PC-9 (cell line): ENCODE results near the gene IL17C. TPM values are rescaled to one million over a fixed set of nuclear protein-coding genes. Genes with fewer than 3 reads are reported as not detected.
A peak's percentile ranks its signal among the peaks of the same experiment; 100 is the strongest.

Experiments used
- BruUV-seq: library from RNA; stranded (reverse); fragments of 400-500 nt; replicated peaks from 2 replicates; lab custom pipeline; 2021; lab: Mats Ljungman, UMichigan
- CTCF ChIA-PET: fragments of 300-600 bp; sonication (Branson Sonifier 250); formaldehyde crosslinking; loops from one replicate; lab custom pipeline; 2022; ENCODE audit warnings: antibody characterized with exemption; lab: Charles Lee
- POLR2A ChIA-PET: fragments of 300-600 bp; sonication (Branson Sonifier 250); formaldehyde crosslinking; loops from one replicate; lab custom pipeline; 2022; ENCODE audit warnings: antibody characterized with exemption; ENCODE audit not compliant: unreplicated experiment; lab: Charles Lee
- DNase-seq, 2 experiments: peaks; one replicate each; pipeline versions ENCODE4 v3.0.0 to v3.0.0-alpha.2; 2015 to 2022; ENCODE audit warnings: mixed read lengths in 1 of 2
- H2AFZ ChIP-seq: fragments of 200-600 bp; sonication (generic); 2 replicates; pipeline ENCODE4 v1.8.1; 2017; ENCODE audit warnings: antibody characterized with exemption
- H3F3A ChIP-seq: fragments of 200-600 bp; sonication (generic); 2 replicates; pipeline ENCODE4 v1.8.1; 2017; ENCODE audit warnings: antibody characterized with exemption, mild to moderate bottlenecking, low read depth; ENCODE audit not compliant: insufficient read depth
- H3K27ac ChIP-seq: fragments of 200-600 bp; sonication (generic); 2 replicates; pipeline ENCODE4 v1.6.1; 2016; ENCODE audit warnings: mixed run types
- H3K27me3 ChIP-seq: fragments of 200-600 bp; sonication (generic); 2 replicates; pipeline ENCODE4 v1.6.1; 2016; ENCODE audit warnings: low read depth, mixed run types; ENCODE audit not compliant: insufficient read depth
- H3K36me3 ChIP-seq: fragments of 200-600 bp; sonication (generic); 2 replicates; pipeline ENCODE4 v1.6.1; 2016; ENCODE audit warnings: low read depth, mixed run types
- H3K4me1 ChIP-seq: fragments of 200-600 bp; sonication (generic); replicated peaks from 2 replicates; pipeline ENCODE4 v1.6.1; 2016; ENCODE audit warnings: mixed run types; ENCODE audit not compliant: insufficient read depth
- H3K4me2 ChIP-seq: fragments of 200-600 bp; sonication (generic); 2 replicates; pipeline ENCODE4 v1.6.1; 2017; ENCODE audit warnings: mixed run types
- H3K4me3 ChIP-seq: fragments of 200-600 bp; sonication (generic); 2 replicates; pipeline ENCODE4 v1.6.1; 2016; ENCODE audit warnings: mixed run types
- H3K79me2 ChIP-seq: fragments of 200-600 bp; sonication (generic); 2 replicates; pipeline ENCODE4 v1.6.1; 2017; ENCODE audit warnings: low read depth, mixed run types
- H3K9me2 ChIP-seq: fragments of 200-600 bp; sonication (generic); 2 replicates; pipeline ENCODE4 v1.8.1; 2017; ENCODE audit warnings: mild to moderate bottlenecking; ENCODE audit not compliant: insufficient read depth
- H3K9me3 ChIP-seq: fragments of 200-600 bp; sonication (generic); 2 replicates; pipeline ENCODE4 v1.8.1; 2016; ENCODE audit warnings: low read depth; ENCODE audit not compliant: insufficient read depth
- H4K20me1 ChIP-seq: fragments of 200-600 bp; sonication (generic); 2 replicates; pipeline ENCODE4 v1.8.1; 2017; ENCODE audit not compliant: insufficient read depth
- EZH2 ChIP-seq: fragments of 200-600 bp; sonication (generic); IDR thresholded peaks from 2 replicates; pipeline ENCODE4 v1.8.0; 2017; ENCODE audit warnings: antibody characterized with exemption, low read depth
- intact Hi-C: fragments of 100-400 bp; cut with micrococcal nuclease; formaldehyde crosslinking; loops from one replicate; pipeline ENCODE4 v1.10.0; 2022; ENCODE audit not compliant: unreplicated experiment
- total RNA-seq: library from RNA; stranded (reverse); gene quantifications from 2 replicates; pipeline ENCODE4 v1.2.3, GENCODE V29; 2021
- TF ChIP-seq, protein P1 (sequence below): fragments of 200-600 bp; sonication (generic); conservative IDR thresholded peaks from 2 replicates; pipeline ENCODE4 v1.6.1; 2017; ENCODE audit warnings: mixed run types, antibody characterized with exemption, mild to moderate bottlenecking, moderate library complexity

The IL17C gene
- total RNA-seq, 1 experiment from 2014 or later: not detected

DNA sequence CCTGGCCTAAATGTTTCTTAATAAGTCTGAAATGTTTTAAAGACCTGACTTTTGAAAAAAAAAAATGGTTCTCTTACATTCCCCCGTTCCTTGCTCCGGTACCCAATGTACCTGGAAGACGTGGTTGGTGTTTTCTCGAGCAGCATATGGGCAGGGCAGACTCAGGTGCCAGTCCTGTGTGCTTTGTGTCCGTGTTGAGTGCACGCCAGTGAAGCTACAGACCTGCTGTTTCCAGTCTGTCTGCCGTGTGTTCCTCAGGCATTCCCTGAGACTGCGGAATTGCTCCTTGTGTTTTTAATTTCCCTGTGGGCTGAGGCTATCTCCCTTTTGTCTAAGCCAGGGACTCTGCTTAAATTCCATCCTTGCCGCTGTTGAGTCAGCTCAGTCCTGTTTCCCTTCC lies 11.7 kb upstream of the IL17C start:
- H3K4me2 ChIP-seq: no peak overlapping the region
- no peak for TF ChIP-seq EZH2
- TF ChIP-seq, protein P1, sequence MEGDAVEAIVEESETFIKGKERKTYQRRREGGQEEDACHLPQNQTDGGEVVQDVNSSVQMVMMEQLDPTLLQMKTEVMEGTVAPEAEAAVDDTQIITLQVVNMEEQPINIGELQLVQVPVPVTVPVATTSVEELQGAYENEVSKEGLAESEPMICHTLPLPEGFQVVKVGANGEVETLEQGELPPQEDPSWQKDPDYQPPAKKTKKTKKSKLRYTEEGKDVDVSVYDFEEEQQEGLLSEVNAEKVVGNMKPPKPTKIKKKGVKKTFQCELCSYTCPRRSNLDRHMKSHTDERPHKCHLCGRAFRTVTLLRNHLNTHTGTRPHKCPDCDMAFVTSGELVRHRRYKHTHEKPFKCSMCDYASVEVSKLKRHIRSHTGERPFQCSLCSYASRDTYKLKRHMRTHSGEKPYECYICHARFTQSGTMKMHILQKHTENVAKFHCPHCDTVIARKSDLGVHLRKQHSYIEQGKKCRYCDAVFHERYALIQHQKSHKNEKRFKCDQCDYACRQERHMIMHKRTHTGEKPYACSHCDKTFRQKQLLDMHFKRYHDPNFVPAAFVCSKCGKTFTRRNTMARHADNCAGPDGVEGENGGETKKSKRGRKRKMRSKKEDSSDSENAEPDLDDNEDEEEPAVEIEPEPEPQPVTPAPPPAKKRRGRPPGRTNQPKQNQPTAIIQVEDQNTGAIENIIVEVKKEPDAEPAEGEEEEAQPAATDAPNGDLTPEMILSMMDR: no peak
- H3K27ac ChIP-seq: no peak overlapping the region
- no peaks in the 10 kb centered on the region for H4K20me1 ChIP-seq
- intact Hi-C loops: no loop called here
- BruUV-seq: no TSS peak
- no peaks in the 10 kb centered on the region for H3K36me3 ChIP-seq
- no peaks in the 10 kb centered on the region for H3K79me2 ChIP-seq
- no peaks in the 10 kb centered on the region for H3K9me2 ChIP-seq
- H3K4me1 ChIP-seq: no peaks in the 10 kb centered on the region
- POLR2A ChIA-PET: no interaction called here
- H3F3A ChIP-seq: peaks cover 3% of the 10 kb centered on the region; the same call in 1 of the 2 replicates
- peak in 1 of 2 experiments; percentile 30 for DNase-seq
- H3K9me3 ChIP-seq: no peaks in the 10 kb centered on the region
- H2AFZ ChIP-seq: no peak overlapping the region
- no peak overlapping the region for H3K4me3 ChIP-seq
- CTCF ChIA-PET: no interaction called here
- H3K27me3 ChIP-seq: no peaks in the 10 kb centered on the region

DNA sequence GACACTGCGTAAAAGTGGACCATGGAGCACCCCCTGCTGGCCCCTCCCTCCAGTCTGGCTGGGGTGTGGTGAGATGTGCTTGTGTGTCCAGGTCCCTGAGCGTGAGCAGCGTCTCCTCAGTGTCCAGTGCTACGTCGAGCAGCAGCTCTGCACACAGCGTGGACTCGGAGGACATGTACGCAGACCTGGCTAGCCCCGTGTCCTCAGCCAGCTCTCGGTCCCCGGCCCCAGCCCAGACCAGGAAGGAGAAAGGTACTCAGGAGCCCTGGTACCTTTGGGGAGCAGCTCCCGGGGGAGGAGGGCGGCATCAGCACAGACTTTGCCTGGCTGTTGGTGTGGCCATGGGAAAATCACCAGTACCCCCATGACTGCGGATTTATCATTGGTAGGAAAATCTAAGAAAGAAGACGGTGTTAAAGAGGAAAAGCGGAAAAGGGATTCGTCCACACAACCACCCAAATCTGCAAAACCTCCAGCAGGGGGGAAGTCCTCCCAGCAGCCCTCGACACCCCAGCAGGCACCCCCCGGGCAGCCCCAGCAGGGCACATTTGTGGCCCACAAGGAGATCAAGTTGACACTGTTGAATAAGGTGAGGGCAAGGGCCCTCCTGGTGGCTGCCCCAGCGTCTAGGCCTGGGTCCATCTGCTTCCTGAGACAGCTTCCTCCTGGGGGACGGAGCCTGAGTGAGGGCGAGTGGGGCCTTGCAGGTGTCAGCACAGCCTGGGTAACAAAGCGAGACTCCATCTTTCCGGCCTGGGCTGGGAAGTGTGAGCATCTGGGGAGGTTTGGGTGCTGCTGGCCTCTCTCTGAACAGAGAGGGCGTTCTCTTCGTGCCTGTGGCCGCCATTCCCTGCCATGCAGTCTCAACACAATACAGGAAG lies 10.6 kb upstream of the IL17C start:
- DNase-seq: peak in 1 of 2 experiments; percentile 31
- Histone ChIP-seq H3K9me2 (no peaks in the 10 kb centered on the region), H3K36me3 (no peaks in the 10 kb centered on the region), H2AFZ (no peak overlapping the region), H3K4me1 (no peaks in the 10 kb centered on the region), H3K4me3 (no peak overlapping the region), H3K9me3 (no peaks in the 10 kb centered on the region), H4K20me1 (no peaks in the 10 kb centered on the region), H3K27me3 (no peaks in the 10 kb centered on the region), H3K27ac (no peak overlapping the region), H3K79me2 (no peaks in the 10 kb centered on the region), H3F3A (peaks cover 3% of the 10 kb centered on the region; the same call in 1 of the 2 replicates), H3K4me2 (no peak overlapping the region)
- POLR2A ChIA-PET: no interaction called here
- no TSS peak for BruUV-seq
- CTCF ChIA-PET: no interaction called here
- TF ChIP-seq EZH2: no peak
- TF ChIP-seq, protein P1: no peak
- intact Hi-C loops: no loop called here

DNA sequence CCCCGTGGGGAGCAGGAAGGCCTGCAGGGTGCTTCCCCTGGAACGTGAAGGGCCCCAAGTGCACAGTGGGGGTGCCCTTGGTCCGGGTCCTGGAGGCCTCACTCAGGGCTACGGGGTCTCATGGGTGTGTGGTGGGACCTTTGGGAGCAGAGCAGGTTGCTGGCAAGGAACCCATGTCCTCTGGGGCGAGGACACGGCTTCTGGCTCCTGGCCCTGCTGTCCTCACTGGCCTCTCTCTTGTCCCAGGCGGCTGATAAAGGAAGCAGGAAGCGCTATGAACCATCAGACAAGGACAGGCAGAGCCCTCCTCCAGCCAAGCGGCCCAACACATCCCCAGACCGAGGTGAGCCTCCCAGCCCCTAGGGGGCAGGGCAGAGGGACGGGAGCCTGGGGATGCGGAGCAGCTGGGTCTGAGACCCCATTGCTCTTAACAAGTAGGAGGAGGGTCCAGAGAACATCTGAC lies 9.8 kb upstream of the IL17C start:
- POLR2A ChIA-PET: no interaction called here
- no TSS peak for BruUV-seq

More for the DNA sequence above, 9.8 kb upstream of the IL17C start:
- no peak overlapping the region for H3K27ac ChIP-seq
- no peaks in the 10 kb centered on the region for H3K9me3 ChIP-seq
- no peaks in the 10 kb centered on the region for H3K4me1 ChIP-seq
- H3K9me2 ChIP-seq: no peaks in the 10 kb centered on the region
- H2AFZ ChIP-seq: no peak overlapping the region
- peaks cover 3% of the 10 kb centered on the region; the same call in 1 of the 2 replicates for H3F3A ChIP-seq
- no peaks in the 10 kb centered on the region for H3K79me2 ChIP-seq
- no peak for DNase-seq
- no peaks in the 10 kb centered on the region for H3K36me3 ChIP-seq
- no peak overlapping the region for H3K4me3 ChIP-seq
- no peak for TF ChIP-seq EZH2
- TF ChIP-seq, protein P1: peak; percentile 58
- H4K20me1 ChIP-seq: no peaks in the 10 kb centered on the region
- no peak overlapping the region for H3K4me2 ChIP-seq
- intact Hi-C loops: no loop called here
- CTCF ChIA-PET: no interaction called here
- no peaks in the 10 kb centered on the region for H3K27me3 ChIP-seq
